ENCODE measurements around the gene AKAP11.

GRCh38 chr13:42364613-42365000 is 92.7 kb downstream of the AKAP11 start:
- TF ChIP-seq REST (IDR thresholded peaks at IDR 0.05; ENCODE audit: insufficient read depth in 1 of 2, low read depth in 2 of 2, low read length in 2 of 2) (no peak), POLR2AphosphoS5 (IDR thresholded peaks at IDR 0.05; ENCODE audit: low read depth, low read length) (no peak), TAF1 (IDR thresholded peaks at IDR 0.05; ENCODE audit: borderline replicate concordance, insufficient read depth, low read length) (no peak), SIN3A (IDR thresholded peaks at IDR 0.05; ENCODE audit: borderline replicate concordance, insufficient read depth, low read length) (no peak)
